ENCODE data around the gene CTSC. TPM values are rescaled to one million over a fixed set of nuclear protein-coding genes. Genes with fewer than 3 reads are reported as not detected.

CTSC gene
- total RNA-seq, 1 experiment from 2014 or later = 38.0 TPM

GRCh38 chr11:88358040-88358431, 20.5 kb upstream of the CTSC start:
- peak overlapping the region; percentile 85 for H2AFZ ChIP-seq (ENCODE audit: low read depth, low read length, poor library complexity, severe bottlenecking)
- no peaks in the 10 kb centered on the region for H3K27me3 ChIP-seq (ENCODE audit: insufficient read depth, low read length)
- no peaks in the 10 kb centered on the region for H3K36me3 ChIP-seq (ENCODE audit: control insufficient read depth in 1 of 2, insufficient read depth in 2 of 2, low read length in 2 of 2)
- intact Hi-C loops (cut with micrococcal nuclease) = no loop called here
- no peak overlapping the region for H3K27ac ChIP-seq (ENCODE audit: low read depth, low read length)
- ChIA-PET POLR2A (no interaction called here), RAD21 (ENCODE audit: low non-redundant PET in 1 of 2, low total read pairs in 2 of 2, uncharacterized antibody in 2 of 2, unreplicated experiment in 2 of 2) (no interaction called here), CTCF (no interaction called here)
- H3K4me2 ChIP-seq (ENCODE audit: low read length) = no peak overlapping the region
- H3K9ac ChIP-seq (ENCODE audit: low read length) = no peak overlapping the region
- ATAC-seq = no peak
- H3K4me1 ChIP-seq (ENCODE audit: control insufficient read depth in 1 of 2, insufficient read depth in 2 of 2, low read length in 2 of 2) = no peaks in the 10 kb centered on the region
- no peak overlapping the region for H3K4me3 ChIP-seq (replicated peaks in 1 of 2; ENCODE audit: low read depth in 1 of 2, low read length in 2 of 2)
- BruUV-seq (replicated peaks) = no TSS peak
- H3K79me2 ChIP-seq (ENCODE audit: insufficient read depth, low read length) = no peaks in the 10 kb centered on the region
- no peaks in the 10 kb centered on the region for H3K9me3 ChIP-seq (ENCODE audit: control insufficient read depth in 1 of 2, insufficient read depth in 1 of 2, low read depth in 1 of 2, low read length in 2 of 2)
- no peaks in the 10 kb centered on the region; the same call in 1 of the 2 replicates for H3K9me2 ChIP-seq (ENCODE audit: insufficient read depth)
- TF ChIP-seq POLR2A (IDR thresholded peaks at IDR 0.05; ENCODE audit: borderline replicate concordance, extremely low read depth, insufficient read depth, insufficient read length) (no peak), MAX (IDR thresholded peaks at IDR 0.05) (no peak), ZFX (IDR thresholded peaks at IDR 0.05) (no peak), POLR2AphosphoS5 (IDR thresholded peaks at IDR 0.05; ENCODE audit: low read depth, low read length) (no peak), ZNF274 (IDR thresholded peaks at IDR 0.05; ENCODE audit: low read depth, low read length) (no peak), CEBPB (IDR thresholded peaks at IDR 0.05; ENCODE audit: low read depth) (no peak), CTCF (IDR thresholded peaks at IDR 0.05 in 2 of 3, conservative IDR thresholded peaks at IDR 0.05 in 1 of 3; ENCODE audit: borderline replicate concordance in 1 of 3, insufficient read depth in 1 of 3, low read depth in 2 of 3, low read length in 2 of 3) (no peak), ZBTB33 (IDR thresholded peaks at IDR 0.05; ENCODE audit: extremely low read depth, insufficient replicate concordance, low read length) (no peak), JUND (IDR thresholded peaks at IDR 0.05) (no peak), RAD21 (IDR thresholded peaks at IDR 0.05; ENCODE audit: low read depth) (no peak), SP1 (IDR thresholded peaks at IDR 0.05; ENCODE audit: low read depth) (no peak), CBX3 (IDR thresholded peaks at IDR 0.05; ENCODE audit: low read depth) (no peak)
- H4K20me1 ChIP-seq (ENCODE audit: insufficient read depth) = no peaks in the 10 kb centered on the region
- no peak for DNase-seq (ENCODE audit: low read depth, low spot score)

Measured in HCT116 (cell line).